Esophagus squamous epithelium (tissue), 4 donors: ENCODE measurements around the gene ADD1.

Experiments
- CTCF ChIP-seq, 6 experiments: fragments of 450-650 bp in 4 of 6; fragments of 200-600 bp in 2 of 6; sonication (generic) in 2 of 6; IDR thresholded peaks; one replicate each; pipeline ENCODE4 v1.5.1; 2016 to 2019; ENCODE audit warnings: antibody characterized with exemption in 6 of 6, mild to moderate bottlenecking in 4 of 6, moderate library complexity in 4 of 6
- POLR2A ChIP-seq, 4 donors: fragments of 450-650 bp; IDR thresholded peaks; one replicate each; pipeline ENCODE4 v1.6.1; 2017; ENCODE audit warnings: antibody characterized with exemption in 4 of 4, mild to moderate bottlenecking in 4 of 4, moderate library complexity in 3 of 4

- TF ChIP-seq CTCF (IDR thresholded peaks at IDR 0.05) (no peak), POLR2A (IDR thresholded peaks at IDR 0.05) (no peak)
Observed at GRCh38 chr4:2849267-2850152, 5.9 kb downstream of the ADD1 start.
